GM10847 (cell line): ENCODE measurements around the gene PRKAG3.
A peak's percentile ranks its signal among the peaks of the same experiment; 100 is the strongest.

Experiments used
- POLR2A ChIP-seq: IDR thresholded peaks from 2 replicates; pipeline ENCODE4 v1.6.1; 2011; ENCODE audit not compliant: insufficient read length; ENCODE audit errors: extremely low read depth

Gene PRKAG3

DNA sequence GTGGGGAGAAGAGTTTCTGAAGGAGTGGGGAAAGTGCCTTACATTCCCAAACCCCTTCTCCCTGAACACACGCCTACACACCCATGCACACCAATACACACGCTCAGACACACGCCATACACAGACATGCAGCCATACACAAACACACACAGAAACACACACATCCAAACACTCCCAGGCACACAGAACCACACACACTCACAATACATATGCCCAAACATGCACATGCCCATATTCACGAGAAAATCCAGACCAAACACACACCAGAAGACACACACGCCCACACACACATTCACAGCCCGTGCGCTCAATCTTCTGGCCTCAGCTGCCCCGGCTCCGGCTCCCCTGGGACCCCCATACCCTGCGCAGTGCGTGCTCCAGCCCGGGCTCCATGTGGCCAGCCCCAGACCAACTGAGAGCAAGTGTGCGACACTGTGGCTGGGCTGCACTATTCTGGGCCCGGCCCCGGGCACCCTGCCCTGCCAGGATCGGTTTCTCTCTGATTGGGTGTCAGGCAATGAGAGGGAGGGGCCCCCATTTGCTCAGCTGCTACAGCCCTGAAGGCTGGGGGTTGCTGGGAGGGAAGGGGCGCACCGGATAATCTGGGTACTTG is at the start of gene PRKAG3:
PRKAG3 (minus strand) TSS at position 426 of the 613 bp plus-strand sequence.
- no peak for TF ChIP-seq POLR2A

DNA sequence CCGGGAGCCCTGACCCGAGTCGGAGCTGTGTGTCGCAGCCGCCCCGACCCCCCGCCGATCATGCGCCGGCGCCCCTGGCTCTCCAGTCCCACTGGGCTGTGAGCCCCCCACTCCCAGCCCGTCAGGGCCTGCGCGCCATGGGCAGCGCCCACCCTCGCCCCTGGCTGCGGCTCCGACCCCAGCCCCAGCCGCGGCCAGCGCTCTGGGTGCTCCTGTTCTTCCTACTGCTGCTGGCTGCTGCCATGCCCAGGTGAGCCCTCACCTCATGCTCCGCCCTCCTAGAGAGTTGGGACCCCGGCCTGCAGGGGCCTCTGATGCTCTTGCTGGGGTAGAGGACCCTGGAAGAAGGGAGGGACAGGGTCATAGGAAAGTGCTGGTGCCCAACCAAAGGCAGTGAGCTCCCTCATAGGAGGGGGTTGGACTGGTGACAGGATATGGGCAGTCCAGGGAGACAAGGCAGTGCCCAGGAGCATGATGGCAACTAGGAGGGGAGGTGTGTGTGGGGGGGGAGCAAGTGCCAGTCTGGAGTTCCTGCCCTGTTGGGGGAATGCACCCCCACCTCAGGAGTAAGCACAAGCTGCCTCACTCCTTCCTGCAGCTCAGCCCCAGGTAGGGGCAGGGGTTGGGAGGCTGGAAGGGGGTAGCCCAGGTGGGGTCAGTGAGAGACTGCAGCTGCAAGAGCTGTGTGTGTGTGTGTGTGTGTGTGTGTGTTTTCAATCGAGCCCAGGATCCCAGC is 49.4 kb upstream of the PRKAG3 start:
- no peak for TF ChIP-seq POLR2A

DNA sequence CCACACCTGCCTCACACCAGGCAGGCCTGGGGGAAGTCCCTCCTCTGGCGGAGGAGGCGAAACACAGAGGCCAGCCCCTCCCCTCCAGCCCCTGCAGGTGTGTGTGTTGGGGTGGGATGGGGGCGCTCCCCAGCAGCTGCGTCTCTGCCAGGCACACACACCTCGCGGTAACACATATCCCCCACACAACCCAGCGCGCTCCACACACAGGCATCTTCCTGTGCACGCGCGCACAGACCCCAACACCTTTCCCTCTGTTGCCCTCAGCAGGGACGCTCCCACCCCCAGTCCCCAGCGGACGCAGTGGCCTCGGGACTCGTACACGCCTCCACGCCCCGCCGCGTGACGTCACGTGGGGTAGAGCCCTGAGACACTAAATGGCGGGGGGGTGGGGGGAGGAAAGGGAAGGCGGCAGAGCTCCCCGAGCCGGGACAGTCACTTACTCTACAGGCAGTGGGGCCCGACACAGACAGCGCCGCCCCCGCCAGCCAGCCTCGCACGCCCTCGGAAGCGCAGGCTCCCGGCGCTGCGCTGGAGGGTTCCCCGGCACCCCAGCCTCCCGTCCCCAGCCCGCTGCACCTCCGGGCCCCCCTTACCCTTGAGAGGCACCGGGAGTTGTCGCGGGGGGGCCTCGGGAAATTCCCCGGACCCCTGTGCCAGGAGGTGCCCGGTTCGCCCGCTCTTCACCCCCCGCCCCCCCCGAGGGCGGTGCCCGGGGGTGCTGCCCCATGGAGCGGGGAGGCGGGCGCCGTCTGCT is 48.7 kb upstream of the PRKAG3 start, which contains the start of gene WNT10A:
WNT10A (plus strand) TSS at position 751 of the 757 bp plus-strand sequence. CDS start 144 bp downstream, outside the sequence.
- peak; percentile 50 for TF ChIP-seq POLR2A

DNA sequence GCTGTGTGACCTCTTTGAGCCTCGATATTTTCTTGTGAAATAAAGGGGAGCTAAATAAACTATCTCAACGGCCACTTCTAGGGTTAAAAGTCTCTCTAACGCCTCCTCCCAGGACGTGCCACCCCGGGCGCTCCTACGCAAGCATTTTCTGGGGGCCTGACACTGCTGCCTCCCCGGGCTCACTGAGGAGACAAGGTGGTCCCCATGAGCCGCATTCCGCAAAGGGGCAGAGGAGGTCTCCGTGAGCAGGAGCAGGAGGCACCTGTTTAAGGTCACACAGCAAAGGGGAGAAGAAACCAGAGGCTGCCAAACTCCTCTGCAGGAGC is 48.1 kb upstream of the PRKAG3 start:
- peak; percentile 17 for TF ChIP-seq POLR2A

DNA sequence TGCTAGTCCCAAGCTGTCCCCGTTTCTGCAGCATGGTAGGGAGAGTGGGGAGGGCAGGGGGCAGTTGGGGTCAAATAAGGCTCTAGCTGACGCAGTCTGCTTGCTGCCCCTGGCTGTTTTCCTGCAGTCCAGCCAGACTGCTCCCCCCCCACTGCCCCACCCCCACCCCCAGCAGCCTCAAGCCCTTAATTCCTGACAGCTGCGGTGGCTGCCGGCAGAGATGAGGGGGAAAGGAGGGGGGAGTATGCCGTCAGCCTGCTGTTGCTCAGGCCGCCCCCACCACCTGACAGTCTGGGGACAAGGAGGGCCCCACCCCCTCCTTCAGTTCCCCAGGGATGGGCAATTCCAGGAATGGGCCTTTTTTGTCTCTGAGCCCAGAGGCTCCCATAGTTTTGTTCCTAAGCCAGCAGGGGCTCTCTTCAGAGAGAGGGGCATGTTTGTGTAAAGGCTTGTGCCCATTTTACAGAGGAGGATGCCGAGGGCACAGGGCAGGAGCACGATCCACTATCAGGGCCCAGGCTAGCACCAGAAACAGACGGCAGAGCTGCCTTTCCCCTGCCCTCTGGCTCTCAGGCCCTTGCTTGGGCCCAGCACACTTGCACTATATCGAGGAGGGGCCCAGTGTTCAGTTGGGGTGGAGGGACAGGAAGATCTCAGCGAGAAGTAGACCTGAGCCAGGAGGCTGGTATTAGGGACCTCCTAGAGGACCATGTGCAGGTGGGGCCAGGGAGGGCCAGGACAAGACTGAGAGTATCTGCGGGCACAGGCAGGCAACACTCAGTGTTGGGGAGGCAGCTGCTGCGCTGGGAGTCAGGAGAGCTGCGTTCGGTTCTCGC is 47.5 kb upstream of the PRKAG3 start:
- TF ChIP-seq POLR2A = no peak

DNA sequence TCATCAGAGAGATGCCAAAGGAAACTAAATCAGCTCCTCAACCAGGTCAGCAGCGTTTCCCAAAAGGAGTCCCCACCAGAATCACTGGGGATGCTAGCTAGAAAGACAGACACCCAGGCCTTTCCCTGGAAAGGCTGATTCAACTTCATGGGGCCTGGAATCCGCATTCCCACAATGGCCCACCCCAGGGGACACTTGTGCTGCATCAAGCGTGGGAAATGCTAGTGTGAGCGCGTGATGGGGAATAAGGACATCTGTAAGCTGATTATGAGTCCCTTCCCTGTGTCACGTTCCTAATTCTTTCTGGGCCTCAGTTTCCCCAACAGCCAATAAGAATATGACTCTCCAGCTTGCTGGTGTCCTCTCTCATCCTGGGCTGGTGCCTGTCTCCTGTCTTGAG is 46.9 kb upstream of the PRKAG3 start:
- no peak for TF ChIP-seq POLR2A

DNA sequence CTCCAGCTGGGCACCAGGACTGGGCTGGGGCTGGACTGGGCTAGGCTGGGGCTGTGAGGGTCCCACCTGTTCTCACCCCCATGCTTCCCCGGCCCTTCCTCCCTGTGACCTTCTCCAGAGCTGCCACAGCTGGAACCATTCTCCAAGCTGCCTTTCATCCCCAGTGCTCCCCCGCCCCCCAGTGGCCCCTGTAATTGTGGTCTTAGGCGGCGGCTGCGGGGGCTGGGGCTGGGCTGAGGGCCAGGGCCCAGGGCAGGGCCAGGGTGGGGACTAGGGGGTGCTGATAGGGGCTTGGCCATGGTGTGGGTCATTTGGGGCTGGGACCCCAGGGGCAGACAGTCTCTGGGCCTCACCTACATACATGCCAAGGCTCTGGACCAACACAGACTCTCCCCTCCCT is 46.3 kb upstream of the PRKAG3 start:
- no peak for TF ChIP-seq POLR2A

DNA sequence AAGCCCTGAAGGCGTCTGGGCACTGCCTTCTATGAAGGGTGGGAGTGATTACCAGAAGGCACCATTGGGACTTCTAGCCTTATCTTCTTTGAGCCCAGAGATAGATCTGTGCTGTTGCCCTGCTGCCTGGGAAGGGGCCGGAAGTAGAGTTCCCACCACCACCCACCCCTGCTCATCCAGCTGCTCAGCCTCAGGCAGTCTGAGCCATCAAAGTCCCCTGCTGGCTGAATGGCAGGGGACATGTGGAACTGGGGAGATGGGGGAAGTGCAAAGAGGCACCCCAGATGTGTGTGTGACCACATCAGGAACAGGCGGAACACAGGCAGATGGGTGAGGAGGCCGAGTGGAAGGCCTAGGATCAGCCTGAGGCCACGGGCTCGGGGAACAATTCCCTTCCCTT is 45.7 kb upstream of the PRKAG3 start:
- no peak for TF ChIP-seq POLR2A

DNA sequence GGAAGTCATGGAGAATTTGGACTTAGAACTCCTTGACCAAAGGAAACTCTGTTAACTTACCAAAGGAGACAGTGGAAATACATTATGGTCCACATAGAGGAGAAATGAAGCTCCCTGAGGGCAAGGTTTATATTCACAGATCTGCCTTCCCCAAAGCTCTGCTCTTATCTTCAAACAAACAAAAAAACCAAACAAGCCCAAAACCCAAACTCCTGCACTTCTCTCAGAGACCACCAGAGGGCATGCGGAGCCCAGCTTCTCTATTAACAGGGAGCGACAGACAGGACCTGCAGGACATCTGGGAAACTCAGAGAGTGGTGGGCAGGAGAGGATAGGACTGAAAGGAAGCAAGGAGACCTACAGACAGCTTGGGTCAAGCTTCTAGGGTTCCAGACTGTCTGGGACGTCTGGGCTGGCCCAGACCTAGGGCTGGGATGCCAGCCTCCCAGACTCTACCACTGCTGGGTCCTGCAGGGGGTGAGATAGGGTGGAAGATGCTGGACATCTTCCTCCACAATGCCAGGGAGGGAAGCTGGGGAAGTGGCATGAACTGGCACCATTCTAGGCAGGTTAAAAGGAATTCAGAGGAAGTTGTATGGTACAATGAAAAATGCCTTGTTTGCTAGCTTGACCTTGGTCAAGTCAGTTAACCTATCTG is 45.1 kb upstream of the PRKAG3 start:
- TF ChIP-seq POLR2A = no peak

DNA sequence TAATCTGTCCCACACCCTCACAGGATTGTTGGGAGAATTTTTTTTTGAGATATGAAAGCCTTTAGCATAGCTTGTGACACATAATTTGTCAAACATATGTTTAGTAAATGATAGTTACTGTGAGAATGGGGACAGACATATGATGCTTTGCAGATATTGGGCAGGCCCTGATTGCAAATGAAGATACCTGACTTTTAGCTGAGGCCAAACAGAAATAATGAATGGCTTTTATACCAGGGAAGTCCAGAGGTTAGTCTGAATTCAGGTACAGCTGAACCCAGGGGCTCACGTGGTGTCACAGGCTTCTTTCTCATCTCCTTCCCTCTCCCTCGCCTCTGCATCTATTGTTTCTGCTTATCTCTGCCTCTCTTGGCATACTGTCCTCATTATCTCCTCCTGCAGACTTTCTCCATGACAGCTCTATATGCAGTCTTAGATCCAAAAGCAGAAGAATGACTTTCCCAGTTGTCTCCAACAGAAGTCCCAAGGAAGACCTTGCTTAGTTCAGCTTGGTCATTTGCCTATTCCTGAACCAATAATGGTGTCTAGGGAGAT is 44.2 kb upstream of the PRKAG3 start:
- TF ChIP-seq POLR2A = no peak

DNA sequence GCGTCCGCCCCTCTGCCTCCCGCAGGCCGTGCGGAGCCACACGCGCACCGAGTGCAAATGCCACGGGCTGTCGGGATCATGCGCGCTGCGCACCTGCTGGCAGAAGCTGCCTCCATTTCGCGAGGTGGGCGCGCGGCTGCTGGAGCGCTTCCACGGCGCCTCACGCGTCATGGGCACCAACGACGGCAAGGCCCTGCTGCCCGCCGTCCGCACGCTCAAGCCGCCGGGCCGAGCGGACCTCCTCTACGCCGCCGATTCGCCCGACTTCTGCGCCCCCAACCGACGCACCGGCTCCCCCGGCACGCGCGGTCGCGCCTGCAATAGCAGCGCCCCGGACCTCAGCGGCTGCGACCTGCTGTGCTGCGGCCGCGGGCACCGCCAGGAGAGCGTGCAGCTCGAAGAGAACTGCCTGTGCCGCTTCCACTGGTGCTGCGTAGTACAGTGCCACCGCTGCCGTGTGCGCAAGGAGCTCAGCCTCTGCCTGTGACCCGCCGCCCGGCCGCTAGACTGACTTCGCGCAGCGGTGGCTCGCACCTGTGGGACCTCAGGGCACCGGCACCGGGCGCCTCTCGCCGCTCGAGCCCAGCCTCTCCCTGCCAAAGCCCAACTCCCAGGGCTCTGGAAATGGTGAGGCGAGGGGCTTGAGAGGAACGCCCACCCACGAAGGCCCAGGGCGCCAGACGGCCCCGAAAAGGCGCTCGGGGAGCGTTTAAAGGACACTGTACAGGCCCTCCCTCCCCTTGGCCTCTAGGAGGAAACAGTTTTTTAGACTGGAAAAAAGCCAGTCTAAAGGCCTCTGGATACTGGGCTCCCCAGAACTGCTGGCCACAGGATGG is 42.0 kb upstream of the PRKAG3 start:
- TF ChIP-seq POLR2A = no peak

DNA sequence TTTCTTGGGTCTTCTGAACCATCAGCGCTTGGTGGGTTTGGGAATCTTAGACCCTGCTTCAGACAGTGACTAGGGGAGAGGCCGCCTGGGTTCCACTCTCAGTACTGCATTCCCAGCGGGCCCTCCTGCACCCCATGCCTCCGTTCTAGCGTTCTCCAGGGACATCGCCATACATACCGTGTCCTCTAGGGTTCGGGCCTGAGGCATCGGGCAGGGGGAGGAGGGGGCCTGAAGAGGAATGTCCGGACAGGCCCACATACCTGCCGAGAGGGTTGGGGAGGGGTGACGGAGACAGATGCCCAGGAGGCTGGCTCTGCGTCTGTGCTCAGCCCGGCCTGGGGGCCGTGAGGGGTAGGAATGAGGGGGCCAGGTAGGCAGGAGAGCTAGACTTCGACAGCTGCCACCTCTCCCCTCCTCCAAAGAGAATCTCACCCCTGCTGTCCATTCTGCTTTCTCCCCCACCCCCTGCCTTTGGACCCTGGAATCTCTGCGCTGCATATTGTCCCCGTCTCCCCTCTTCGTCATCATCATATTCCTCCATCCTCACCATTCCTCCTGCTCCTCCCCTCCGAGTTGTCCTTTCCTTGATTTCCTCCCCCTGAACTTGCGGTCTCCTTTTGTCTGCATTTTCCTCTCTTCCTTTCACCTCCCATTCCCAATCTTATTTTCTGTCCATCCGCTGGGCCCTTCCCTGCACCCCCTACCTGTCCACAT is 41.2 kb upstream of the PRKAG3 start:
- TF ChIP-seq POLR2A = no peak
